ENCODE data around the gene PLCB1. TPM values are rescaled to one million over a fixed set of nuclear protein-coding genes. Genes with fewer than 3 reads are reported as not detected.

Gene PLCB1
- polyA plus RNA-seq, 1 donor (not counting 4 experiments of a cell fraction or from before 2014, with no cell fraction given), result 0.37 TPM

GRCh38 chr20:8220716-8221115 lies 88.7 kb downstream of the PLCB1 start:
- Histone ChIP-seq H4K20me1 (ENCODE audit: control insufficient read depth, extremely low read depth, insufficient read depth, low read length) (no peaks in the 10 kb centered on the region), H3K27me3 (ENCODE audit: control insufficient read depth, extremely low read depth, insufficient read depth, low read length) (no peaks in the 10 kb centered on the region), H2AFZ (ENCODE audit: control insufficient read depth, low read length) (no peak overlapping the region), H3K4me3 (ENCODE audit: control insufficient read depth in 2 of 3, extremely low read depth in 1 of 3, insufficient read depth in 2 of 3, low read depth in 1 of 3, low read length in 3 of 3) (no peak overlapping the region), H3K9ac (ENCODE audit: control insufficient read depth, extremely low read depth, insufficient read depth, low read length) (no peak overlapping the region), H3K4me2 (ENCODE audit: control insufficient read depth, extremely low read depth, insufficient read depth, low read depth, low read length) (no peak overlapping the region), H3K9me3 (ENCODE audit: control insufficient read depth, low read depth, low read length) (no peaks in the 10 kb centered on the region), H3K27ac (ENCODE audit: control insufficient read depth, insufficient read depth, low read length) (no peak overlapping the region), H3K9me1 (ENCODE audit: control insufficient read depth, extremely low read depth, insufficient read depth, low read length) (no peaks in the 10 kb centered on the region), H3K79me2 (ENCODE audit: control insufficient read depth, insufficient read depth, low read length) (no peaks in the 10 kb centered on the region), H3K4me1 (ENCODE audit: control insufficient read depth, extremely low read depth, insufficient read depth, low read length) (no peaks in the 10 kb centered on the region), H3K36me3 (ENCODE audit: control insufficient read depth in 2 of 2, extremely low read depth in 1 of 2, insufficient read depth in 2 of 2, low read length in 2 of 2) (no peaks in the 10 kb centered on the region)
- dilution Hi-C loops (cut with MboI; ENCODE audit: extremely low pct_ligation_motif_present, low sequenced_read_pairs), result no loop called here
- DNase-seq (ENCODE audit: low read depth, low spot score), result no peak
- no peak for TF ChIP-seq CTCF (optimal IDR thresholded peaks at IDR 0.05 in 1 of 3, IDR thresholded peaks at IDR 0.05 in 1 of 3, conservative IDR thresholded peaks at IDR 0.05 in 1 of 3; ENCODE audit: extremely low read depth in 1 of 3, insufficient read depth in 2 of 3, low read length in 3 of 3)
- no peak for TF ChIP-seq EZH2 (IDR thresholded peaks at IDR 0.05; ENCODE audit: low read length)
- no peak for FAIRE-seq

DNA sequence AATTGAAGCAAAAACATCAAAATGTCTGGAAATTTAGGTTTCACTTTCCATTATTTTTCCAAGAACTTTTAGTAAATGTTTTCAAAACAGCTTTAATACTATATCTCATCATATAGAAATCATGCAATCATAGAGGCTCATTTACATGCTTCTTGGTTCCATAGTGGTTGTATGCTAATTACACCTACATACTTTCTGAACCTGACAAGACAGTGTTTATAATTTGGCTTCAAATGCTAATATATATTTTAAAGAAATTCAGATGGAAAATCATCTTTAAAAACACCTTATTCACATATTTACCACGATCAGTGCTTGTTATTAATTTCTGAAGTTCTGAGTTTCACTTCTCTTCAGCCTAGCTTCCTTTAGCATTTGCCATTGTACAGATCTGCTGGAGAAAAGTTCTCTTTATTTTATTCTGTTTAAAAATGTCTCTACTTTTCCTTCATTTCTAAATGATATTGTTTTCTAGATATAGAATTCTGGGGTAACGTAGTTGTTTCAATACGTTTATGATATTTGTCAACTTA lies 89.9 kb downstream of the PLCB1 start:
- Histone ChIP-seq H3K9me3 (ENCODE audit: control insufficient read depth, low read depth, low read length) (no peaks in the 10 kb centered on the region), H3K4me2 (ENCODE audit: control insufficient read depth, extremely low read depth, insufficient read depth, low read depth, low read length) (no peak overlapping the region), H4K20me1 (ENCODE audit: control insufficient read depth, extremely low read depth, insufficient read depth, low read length) (no peaks in the 10 kb centered on the region), H3K36me3 (ENCODE audit: control insufficient read depth in 2 of 2, extremely low read depth in 1 of 2, insufficient read depth in 2 of 2, low read length in 2 of 2) (no peaks in the 10 kb centered on the region), H3K4me3 (ENCODE audit: control insufficient read depth in 2 of 3, extremely low read depth in 1 of 3, insufficient read depth in 2 of 3, low read depth in 1 of 3, low read length in 3 of 3) (no peak overlapping the region), H3K9ac (ENCODE audit: control insufficient read depth, extremely low read depth, insufficient read depth, low read length) (no peak overlapping the region), H3K27me3 (ENCODE audit: control insufficient read depth, extremely low read depth, insufficient read depth, low read length) (no peaks in the 10 kb centered on the region), H2AFZ (ENCODE audit: control insufficient read depth, low read length) (no peak overlapping the region), H3K27ac (ENCODE audit: control insufficient read depth, insufficient read depth, low read length) (no peak overlapping the region), H3K9me1 (ENCODE audit: control insufficient read depth, extremely low read depth, insufficient read depth, low read length) (no peaks in the 10 kb centered on the region), H3K79me2 (ENCODE audit: control insufficient read depth, insufficient read depth, low read length) (no peaks in the 10 kb centered on the region), H3K4me1 (ENCODE audit: control insufficient read depth, extremely low read depth, insufficient read depth, low read length) (no peaks in the 10 kb centered on the region)
- FAIRE-seq, result no peak
- no peak for DNase-seq (ENCODE audit: low read depth, low spot score)
- dilution Hi-C loops (cut with MboI; ENCODE audit: extremely low pct_ligation_motif_present, low sequenced_read_pairs), result no loop called here
- TF ChIP-seq CTCF (optimal IDR thresholded peaks at IDR 0.05 in 1 of 3, IDR thresholded peaks at IDR 0.05 in 1 of 3, conservative IDR thresholded peaks at IDR 0.05 in 1 of 3; ENCODE audit: extremely low read depth in 1 of 3, insufficient read depth in 2 of 3, low read length in 3 of 3), result no peak
- no peak for TF ChIP-seq EZH2 (IDR thresholded peaks at IDR 0.05; ENCODE audit: low read length)

Measured in keratinocyte (primary cell).